Body of pancreas (tissue), 4 donors: ENCODE data around the gene MAP3K4. TPM values are rescaled to one million over a fixed set of nuclear protein-coding genes. Genes with fewer than 3 reads are reported as not detected.

Experiments
- ATAC-seq: fragments of 150-250 bp; one replicate; pipeline ENCODE4 v1.9.1; 2016
- DNase-seq, 4 donors: peaks; one replicate each; pipeline ENCODE4 v3.0.0-alpha.2; 2019
- H3K27ac ChIP-seq, 4 donors: fragments of 200-600 bp; sonication (generic); 1 replicate in 3 of 4; 2 replicates in 1 of 4; pipeline versions ENCODE4 v1.5.1 to v1.6.1; 2016 to 2019; ENCODE audit warnings: mild to moderate bottlenecking in 1 of 4, mixed read lengths in 1 of 4, moderate library complexity in 1 of 4
- H3K27me3 ChIP-seq, 2 donors: fragments of 200-600 bp; sonication (generic); one replicate each; pipeline ENCODE4 v1.6.0; 2016; ENCODE audit warnings: mild to moderate bottlenecking in 1 of 2
- H3K36me3 ChIP-seq, 2 donors: fragments of 200-600 bp; sonication (generic); replicated peaks in 1 of 2; 2 replicates each; pipeline ENCODE4 v1.5.1; 2016; ENCODE audit warnings: low read depth in 2 of 2; ENCODE audit not compliant: insufficient read depth in 1 of 2
- H3K4me1 ChIP-seq: fragments of 200-600 bp; sonication (generic); one replicate; pipeline ENCODE4 v1.6.0; 2016
- H3K4me3 ChIP-seq, 2 donors: fragments of 200-600 bp; sonication (generic); 1 replicate in 1 of 2; 2 replicates in 1 of 2; pipeline ENCODE4 v1.5.1; 2016 to 2019
- H3K9me3 ChIP-seq, 3 donors: fragments of 200-600 bp; sonication (generic); 1 replicate in 2 of 3; 2 replicates in 1 of 3; pipeline ENCODE4 v1.5.1; 2016
- POLR2A ChIP-seq, 3 donors: fragments of 450-650 bp; IDR thresholded peaks; one replicate each; pipeline ENCODE4 v1.6.1; 2016; ENCODE audit warnings: antibody characterized with exemption in 3 of 3, mild to moderate bottlenecking in 2 of 3
- WGBS, 2 donors: methylation state at CpG; one replicate each; pipeline ENCODE4 v1.1.5; 2017; 5-methylcytosine and 5-hydroxymethylcytosine counted together
- intact Hi-C: fragments of 100-400 bp; cut with DNase I; formaldehyde crosslinking; loops from one replicate; pipeline ENCODE4 v1.15.1; 2023
- total RNA-seq, 2 donors: library from RNA; depleted of rRNA; stranded (reverse); fragments of >200 nt; gene quantifications; one replicate each; pipeline ENCODE4 v1.1.0, GENCODE V29; 2016
- TF ChIP-seq, protein P1 (sequence below), 7 experiments: fragments of 450-650 bp in 4 of 7; fragments of 200-600 bp in 3 of 7; sonication (generic) in 3 of 7; IDR thresholded peaks; one replicate each; pipeline ENCODE4 v1.5.1; 2016 to 2019; ENCODE audit warnings: antibody characterized with exemption in 7 of 7

The MAP3K4 gene
- total RNA-seq, 2 donors from 2014 or later, result 20.1 to 31.4 TPM

DNA sequence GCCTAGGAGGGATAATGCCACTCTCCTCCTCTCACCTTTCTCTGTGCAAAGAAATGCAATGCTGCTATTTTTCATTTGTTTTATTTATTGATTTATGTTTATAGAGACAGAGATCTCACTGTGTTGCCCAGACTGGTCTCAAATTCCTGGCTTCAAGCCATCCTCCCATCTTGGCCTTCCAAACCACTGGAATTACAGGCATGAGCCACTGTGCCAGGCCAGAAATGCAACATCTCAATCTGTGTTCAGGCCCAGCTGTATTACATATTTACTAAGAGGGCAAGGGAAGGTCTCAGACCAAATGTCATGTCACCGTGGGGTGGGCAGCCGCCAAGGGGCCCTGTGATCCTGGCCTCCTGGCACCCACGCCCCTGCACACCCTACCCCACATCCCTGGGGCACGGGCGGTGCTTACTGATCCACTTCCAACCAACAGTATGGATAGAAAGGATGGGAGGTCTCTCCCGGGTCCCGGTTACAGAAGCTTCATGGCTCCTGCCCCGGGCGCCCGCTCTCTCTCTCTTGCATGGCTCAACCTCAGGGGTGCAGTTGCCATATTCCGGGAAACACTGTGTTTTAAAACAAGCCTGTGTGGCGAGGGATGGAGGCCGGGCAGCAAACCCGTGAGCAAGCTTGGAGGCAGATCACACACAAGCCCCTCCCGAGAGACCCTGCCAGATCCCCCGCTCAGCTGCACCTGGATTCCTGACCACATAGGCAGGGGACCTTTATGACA is 170.5 kb downstream of the MAP3K4 start:
- DNase-seq, result no peak
- no peaks in the 10 kb centered on the region for H3K27me3 ChIP-seq
- TF ChIP-seq, protein P1, sequence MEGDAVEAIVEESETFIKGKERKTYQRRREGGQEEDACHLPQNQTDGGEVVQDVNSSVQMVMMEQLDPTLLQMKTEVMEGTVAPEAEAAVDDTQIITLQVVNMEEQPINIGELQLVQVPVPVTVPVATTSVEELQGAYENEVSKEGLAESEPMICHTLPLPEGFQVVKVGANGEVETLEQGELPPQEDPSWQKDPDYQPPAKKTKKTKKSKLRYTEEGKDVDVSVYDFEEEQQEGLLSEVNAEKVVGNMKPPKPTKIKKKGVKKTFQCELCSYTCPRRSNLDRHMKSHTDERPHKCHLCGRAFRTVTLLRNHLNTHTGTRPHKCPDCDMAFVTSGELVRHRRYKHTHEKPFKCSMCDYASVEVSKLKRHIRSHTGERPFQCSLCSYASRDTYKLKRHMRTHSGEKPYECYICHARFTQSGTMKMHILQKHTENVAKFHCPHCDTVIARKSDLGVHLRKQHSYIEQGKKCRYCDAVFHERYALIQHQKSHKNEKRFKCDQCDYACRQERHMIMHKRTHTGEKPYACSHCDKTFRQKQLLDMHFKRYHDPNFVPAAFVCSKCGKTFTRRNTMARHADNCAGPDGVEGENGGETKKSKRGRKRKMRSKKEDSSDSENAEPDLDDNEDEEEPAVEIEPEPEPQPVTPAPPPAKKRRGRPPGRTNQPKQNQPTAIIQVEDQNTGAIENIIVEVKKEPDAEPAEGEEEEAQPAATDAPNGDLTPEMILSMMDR (IDR thresholded peaks at IDR 0.05), result no peak
- TF ChIP-seq POLR2A (IDR thresholded peaks at IDR 0.05), result no peak
- H3K9me3 ChIP-seq, result no peaks in the 10 kb centered on the region
- H3K4me1 ChIP-seq, result no peaks in the 10 kb centered on the region
- WGBS, 2 donors, result 92 to 95% methylated on average over 14 to 16 of the region's 16 CpGs
- no peaks in the 10 kb centered on the region for H3K36me3 ChIP-seq
- intact Hi-C loops, result no loop called here
- no peak overlapping the region for H3K4me3 ChIP-seq
- H3K27ac ChIP-seq, result no peak overlapping the region
- no peak for ATAC-seq

DNA sequence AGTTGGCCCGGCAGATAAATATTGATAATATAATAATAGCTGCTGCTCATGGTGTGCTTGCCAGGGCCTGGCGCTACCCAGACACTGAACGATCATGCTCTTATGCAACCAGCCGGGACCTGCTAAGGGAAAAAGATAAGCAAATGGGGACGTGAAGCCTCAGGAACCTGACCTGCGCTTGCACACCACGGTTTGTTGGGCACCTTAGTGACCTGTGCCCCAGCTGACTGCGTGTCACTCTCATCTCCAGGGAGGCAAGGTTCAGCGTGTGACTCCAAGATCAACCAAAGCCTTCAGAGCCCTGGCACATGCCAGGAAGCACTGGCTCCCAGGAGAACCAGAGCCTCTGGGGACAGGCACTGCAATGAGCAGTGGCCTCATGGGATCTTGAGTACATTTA is 171.2 kb downstream of the MAP3K4 start:
- no peak for TF ChIP-seq POLR2A (IDR thresholded peaks at IDR 0.05)
- TF ChIP-seq, protein P1 (IDR thresholded peaks at IDR 0.05), result no peak
- no peaks in the 10 kb centered on the region for H3K4me1 ChIP-seq
- no peaks in the 10 kb centered on the region for H3K9me3 ChIP-seq
- no peak for ATAC-seq
- H3K27me3 ChIP-seq, result no peaks in the 10 kb centered on the region
- no peak for DNase-seq
- no peaks in the 10 kb centered on the region for H3K36me3 ChIP-seq
- H3K4me3 ChIP-seq, result no peak overlapping the region
- intact Hi-C loops, result no loop called here
- no peak overlapping the region for H3K27ac ChIP-seq
- WGBS, 2 donors, result 55 to 57% methylated on average over 9 of the region's 9 CpGs

GRCh38 chr6:161163466-161164181 is 172.1 kb downstream of the MAP3K4 start:
- Histone ChIP-seq H3K36me3 (no peaks in the 10 kb centered on the region), H3K4me3 (no peak overlapping the region), H3K27ac (no peak overlapping the region), H3K27me3 (no peaks in the 10 kb centered on the region), H3K9me3 (no peaks in the 10 kb centered on the region), H3K4me1 (no peaks in the 10 kb centered on the region)
- DNase-seq (no peak), ATAC-seq (no peak)
- TF ChIP-seq, protein P1 (IDR thresholded peaks at IDR 0.05), result no peak
- TF ChIP-seq POLR2A (IDR thresholded peaks at IDR 0.05), result no peak
- 93 to 97% methylated on average over 13 of the region's 13 CpGs for WGBS, 2 donors
- intact Hi-C loops, result no loop called here

DNA sequence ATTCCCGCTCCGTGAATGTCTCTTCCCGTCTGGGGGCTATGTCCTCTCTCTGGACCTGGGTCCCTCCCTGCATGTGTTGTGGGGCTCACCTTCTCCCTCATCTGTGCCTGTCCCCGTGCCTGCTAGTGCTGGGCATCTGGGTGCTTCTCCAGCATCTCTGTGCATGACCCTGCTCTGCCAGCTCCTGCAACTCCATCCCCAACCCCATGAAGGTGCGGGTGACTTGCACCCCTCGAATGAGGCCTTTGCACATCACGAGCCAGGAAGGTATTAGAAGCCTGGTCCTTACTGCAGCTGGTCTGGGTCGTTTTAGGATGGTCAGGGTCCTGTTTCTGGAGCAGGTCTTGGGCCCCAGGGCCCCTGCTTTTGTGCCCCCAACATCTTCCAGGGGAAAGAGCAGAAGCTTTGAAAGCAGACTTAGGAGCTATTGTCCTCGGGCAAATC is 172.6 kb downstream of the MAP3K4 start:
- Histone ChIP-seq H3K27me3 (no peaks in the 10 kb centered on the region), H3K4me3 (no peak overlapping the region), H3K27ac (no peak overlapping the region), H3K36me3 (no peaks in the 10 kb centered on the region), H3K4me1 (no peaks in the 10 kb centered on the region), H3K9me3 (no peaks in the 10 kb centered on the region)
- DNase-seq, result no peak
- ATAC-seq, result no peak
- intact Hi-C loops, result no loop called here
- WGBS, 2 donors, result 90 to 94% methylated on average over 9 of the region's 9 CpGs
- no peak for TF ChIP-seq POLR2A (IDR thresholded peaks at IDR 0.05)
- TF ChIP-seq, protein P1 (IDR thresholded peaks at IDR 0.05), result no peak
